ENCODE measurements around the gene MKLN1.

MKLN1 gene

GRCh38 chr7:131522325-131522930, 194.8 kb downstream of the MKLN1 start:
- DNase-seq (ENCODE audit: low spot score): no peak

GRCh38 chr7:131524115-131524514, 196.4 kb downstream of the MKLN1 start:
- no peak for DNase-seq (ENCODE audit: low spot score)

- DNase-seq (ENCODE audit: low spot score): no peak
Measured at GRCh38 chr7:131524703-131525102, 197.0 kb downstream of the MKLN1 start.

GRCh38 chr7:131525820-131526219, 198.1 kb downstream of the MKLN1 start:
- DNase-seq (ENCODE audit: low spot score): no peak

- no peak for DNase-seq (ENCODE audit: low spot score)
Measured at GRCh38 chr7:131527456-131527855, 199.8 kb downstream of the MKLN1 start.

- no peak for DNase-seq (ENCODE audit: low spot score)
Measured at GRCh38 chr7:131529179-131529578, 201.5 kb downstream of the MKLN1 start.

GRCh38 chr7:131529617-131530016, 201.9 kb downstream of the MKLN1 start:
- DNase-seq (ENCODE audit: low spot score): no peak

GRCh38 chr7:131530137-131530536, 202.5 kb downstream of the MKLN1 start:
- no peak for DNase-seq (ENCODE audit: low spot score)

GRCh38 chr7:131532570-131533091, 205.0 kb downstream of the MKLN1 start:
- no peak for DNase-seq (ENCODE audit: low spot score)

GRCh38 chr7:131533151-131533559, 205.5 kb downstream of the MKLN1 start:
- no peak for DNase-seq (ENCODE audit: low spot score)

GRCh38 chr7:131533566-131534561, 206.2 kb downstream of the MKLN1 start:
- DNase-seq (ENCODE audit: low spot score): no peak

- DNase-seq (ENCODE audit: low spot score): no peak
Measured at GRCh38 chr7:131536361-131536849, 208.7 kb downstream of the MKLN1 start.

- DNase-seq (ENCODE audit: low spot score): no peak
Measured at GRCh38 chr7:131537571-131537978, 209.9 kb downstream of the MKLN1 start.

GRCh38 chr7:131538071-131538812, 210.6 kb downstream of the MKLN1 start:
- DNase-seq (ENCODE audit: low spot score): no peak

- peak; percentile 42 for DNase-seq (ENCODE audit: low spot score)
Measured at GRCh38 chr7:131538813-131539179, 211.1 kb downstream of the MKLN1 start.

- peak; percentile 92 for DNase-seq (ENCODE audit: low spot score)
Measured at GRCh38 chr7:131540491-131541162, 213.0 kb downstream of the MKLN1 start.

- no peak for DNase-seq (ENCODE audit: low spot score)
Measured at GRCh38 chr7:131543298-131543697, 215.6 kb downstream of the MKLN1 start.

GRCh38 chr7:131544021-131544420, 216.3 kb downstream of the MKLN1 start:
- no peak for DNase-seq (ENCODE audit: low spot score)

GRCh38 chr7:131544449-131545301, 217.0 kb downstream of the MKLN1 start:
- DNase-seq (ENCODE audit: low spot score): no peak

- no peak for DNase-seq (ENCODE audit: low spot score)
Measured at GRCh38 chr7:131546126-131546525, 218.4 kb downstream of the MKLN1 start.

Measured in cerebellar cortex (tissue), 1 donor.